Vagina (tissue), 2 donors: ENCODE results near the gene MICALL1.
"Not testable (repeated sequence)": the region's sequence is repeated elsewhere in the genome, so short reads cannot be mapped to it uniquely, and the experiment has no call there.

Source experiments
- POLR2AphosphoS5 ChIP-seq, 2 donors: sonication (generic); formaldehyde crosslinking; IDR thresholded peaks; one replicate each; pipeline ENCODE4 v1.9.0; 2017; ENCODE audit warnings: antibody characterized with exemption in 2 of 2, mild to moderate bottlenecking in 2 of 2, low read depth in 1 of 2; ENCODE audit not compliant: insufficient read depth in 1 of 2
- TF ChIP-seq, protein P1 (sequence below), 3 experiments: fragments of 450-650 bp in 2 of 3; fragments of 200-600 bp in 1 of 3; sonication (generic) in 1 of 3; IDR thresholded peaks; one replicate each; pipeline ENCODE4 v1.5.1; 2017 to 2019; ENCODE audit warnings: antibody characterized with exemption in 3 of 3, mild to moderate bottlenecking in 2 of 3, moderate library complexity in 2 of 3

DNA sequence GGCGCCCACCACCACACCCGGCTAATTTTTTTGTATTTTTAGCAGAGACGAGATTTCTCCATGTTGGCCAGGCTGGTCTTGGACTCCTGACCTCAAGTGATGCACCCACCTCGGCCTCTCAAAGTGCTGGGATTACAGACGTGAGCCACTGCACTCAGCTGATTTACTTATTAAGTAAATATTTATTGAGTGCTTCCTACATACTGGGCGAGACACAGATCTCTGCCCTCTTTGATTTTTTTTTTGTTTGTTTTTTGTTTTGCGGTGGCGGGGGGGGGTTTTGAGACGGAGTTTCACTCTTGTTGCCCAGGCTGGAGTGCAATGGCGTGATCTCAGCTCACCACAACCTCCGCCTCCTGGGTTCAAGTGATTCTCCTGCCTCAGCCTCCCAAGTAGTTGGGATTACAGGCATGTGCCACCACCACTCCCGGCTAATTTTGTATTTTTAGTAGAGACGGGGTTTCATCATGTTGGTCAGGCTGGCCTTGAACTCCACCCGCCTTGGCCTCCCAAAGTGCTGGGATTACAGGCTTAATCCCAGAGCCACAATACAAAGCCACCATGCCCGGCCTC, 49.8 kb downstream of the MICALL1 start:
- not testable (repeated sequence) for TF ChIP-seq POLR2AphosphoS5 (IDR thresholded peaks at IDR 0.05; ENCODE audit: insufficient read depth in 1 of 2, low read depth in 1 of 2)
- TF ChIP-seq, protein P1, sequence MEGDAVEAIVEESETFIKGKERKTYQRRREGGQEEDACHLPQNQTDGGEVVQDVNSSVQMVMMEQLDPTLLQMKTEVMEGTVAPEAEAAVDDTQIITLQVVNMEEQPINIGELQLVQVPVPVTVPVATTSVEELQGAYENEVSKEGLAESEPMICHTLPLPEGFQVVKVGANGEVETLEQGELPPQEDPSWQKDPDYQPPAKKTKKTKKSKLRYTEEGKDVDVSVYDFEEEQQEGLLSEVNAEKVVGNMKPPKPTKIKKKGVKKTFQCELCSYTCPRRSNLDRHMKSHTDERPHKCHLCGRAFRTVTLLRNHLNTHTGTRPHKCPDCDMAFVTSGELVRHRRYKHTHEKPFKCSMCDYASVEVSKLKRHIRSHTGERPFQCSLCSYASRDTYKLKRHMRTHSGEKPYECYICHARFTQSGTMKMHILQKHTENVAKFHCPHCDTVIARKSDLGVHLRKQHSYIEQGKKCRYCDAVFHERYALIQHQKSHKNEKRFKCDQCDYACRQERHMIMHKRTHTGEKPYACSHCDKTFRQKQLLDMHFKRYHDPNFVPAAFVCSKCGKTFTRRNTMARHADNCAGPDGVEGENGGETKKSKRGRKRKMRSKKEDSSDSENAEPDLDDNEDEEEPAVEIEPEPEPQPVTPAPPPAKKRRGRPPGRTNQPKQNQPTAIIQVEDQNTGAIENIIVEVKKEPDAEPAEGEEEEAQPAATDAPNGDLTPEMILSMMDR (IDR thresholded peaks at IDR 0.05): not testable (repeated sequence)
